ENCODE measurements around the gene ASTN1.

ASTN1 gene

GRCh38 chr1:177116941-177117340, 47.6 kb downstream of the ASTN1 start:
- Histone ChIP-seq H3K9me3 (ENCODE audit: insufficient read depth, low read depth, low read length) (no peaks in the 10 kb centered on the region), H3K4me2 (ENCODE audit: low read depth, low read length, poor library complexity, severe bottlenecking) (no peak overlapping the region), H3F3A (ENCODE audit: low read depth) (no peaks in the 10 kb centered on the region), H3K9me2 (replicated peaks; ENCODE audit: low read depth, low read length) (0 out of 2 replicates have a peak, but pooled peaks cover 4% of the 10 kb centered on the region), H3K9ac (ENCODE audit: low read depth, low read length, poor library complexity, severe bottlenecking) (no peak overlapping the region), H3K27me3 (ENCODE audit: insufficient read depth, low read length, poor library complexity, severe bottlenecking) (no peaks in the 10 kb centered on the region), H3K79me2 (ENCODE audit: insufficient read depth, low read length) (no peaks in the 10 kb centered on the region), H2AFZ (ENCODE audit: low read length) (no peak overlapping the region), H3K4me1 (ENCODE audit: insufficient read depth, low read length, poor library complexity, severe bottlenecking) (peaks cover 1% of the 10 kb centered on the region), H3K4me3 (ENCODE audit: low read length, poor library complexity, severe bottlenecking) (no peak overlapping the region), H4K20me1 (ENCODE audit: insufficient read depth, low read length, poor library complexity, severe bottlenecking) (no peaks in the 10 kb centered on the region), H3K36me3 (ENCODE audit: insufficient read depth, low read length) (no peaks in the 10 kb centered on the region)
- TF ChIP-seq CTCF (conservative IDR thresholded peaks at IDR 0.05; ENCODE audit: low read length): no peak
- TF ChIP-seq EZH2phosphoT487 (IDR thresholded peaks at IDR 0.05; ENCODE audit: borderline replicate concordance): no peak

DNA sequence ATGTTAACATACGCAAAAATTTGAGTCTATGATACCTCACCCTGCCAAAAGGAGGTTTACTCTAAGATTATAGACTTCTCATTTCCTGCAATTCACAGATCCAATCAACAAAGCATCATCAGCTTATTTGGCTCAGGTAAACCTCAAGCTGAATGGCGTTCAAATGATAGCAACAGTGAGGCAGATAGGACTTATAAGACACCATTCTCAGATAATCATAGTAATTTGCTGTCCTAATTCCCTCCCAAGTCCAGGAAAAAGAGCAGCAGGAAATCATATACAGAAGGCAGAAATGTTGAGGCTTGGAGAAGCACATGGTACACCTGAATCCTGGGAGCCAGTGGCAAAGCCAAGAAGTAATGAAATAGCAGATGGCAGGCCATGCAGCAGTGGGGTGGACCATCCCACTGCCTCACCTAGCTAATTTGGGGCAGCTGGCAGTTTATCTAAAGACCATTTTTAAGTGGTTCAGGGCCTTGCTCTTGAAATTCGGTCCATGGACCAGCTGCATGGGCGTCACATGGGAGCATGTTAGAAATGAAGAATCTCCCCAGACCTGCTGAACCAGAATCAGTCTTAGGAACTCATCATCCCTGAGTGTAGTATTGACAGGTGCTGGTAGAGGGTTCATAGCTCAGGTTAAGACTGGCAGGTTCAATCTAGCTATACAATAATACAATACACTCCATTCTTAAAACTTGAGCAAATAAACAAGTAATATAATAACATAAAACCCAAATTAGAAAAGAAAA, 57.7 kb downstream of the ASTN1 start:
- Histone ChIP-seq H3K9me2 (replicated peaks; ENCODE audit: low read depth, low read length) (no peaks in the 10 kb centered on the region), H3K9ac (ENCODE audit: low read depth, low read length, poor library complexity, severe bottlenecking) (no peak overlapping the region), H4K20me1 (ENCODE audit: insufficient read depth, low read length, poor library complexity, severe bottlenecking) (no peaks in the 10 kb centered on the region), H3K4me2 (ENCODE audit: low read depth, low read length, poor library complexity, severe bottlenecking) (no peak overlapping the region), H3K9me3 (ENCODE audit: insufficient read depth, low read depth, low read length) (no peaks in the 10 kb centered on the region), H3K79me2 (ENCODE audit: insufficient read depth, low read length) (no peaks in the 10 kb centered on the region), H2AFZ (ENCODE audit: low read length) (no peak overlapping the region), H3K27me3 (ENCODE audit: insufficient read depth, low read length, poor library complexity, severe bottlenecking) (no peaks in the 10 kb centered on the region), H3F3A (ENCODE audit: low read depth) (no peaks in the 10 kb centered on the region), H3K4me1 (ENCODE audit: insufficient read depth, low read length, poor library complexity, severe bottlenecking) (no peaks in the 10 kb centered on the region), H3K36me3 (ENCODE audit: insufficient read depth, low read length) (no peaks in the 10 kb centered on the region), H3K4me3 (ENCODE audit: low read length, poor library complexity, severe bottlenecking) (no peak overlapping the region)
- TF ChIP-seq CTCF (conservative IDR thresholded peaks at IDR 0.05; ENCODE audit: low read length) (no peak), EZH2phosphoT487 (IDR thresholded peaks at IDR 0.05; ENCODE audit: borderline replicate concordance) (no peak)

DNA sequence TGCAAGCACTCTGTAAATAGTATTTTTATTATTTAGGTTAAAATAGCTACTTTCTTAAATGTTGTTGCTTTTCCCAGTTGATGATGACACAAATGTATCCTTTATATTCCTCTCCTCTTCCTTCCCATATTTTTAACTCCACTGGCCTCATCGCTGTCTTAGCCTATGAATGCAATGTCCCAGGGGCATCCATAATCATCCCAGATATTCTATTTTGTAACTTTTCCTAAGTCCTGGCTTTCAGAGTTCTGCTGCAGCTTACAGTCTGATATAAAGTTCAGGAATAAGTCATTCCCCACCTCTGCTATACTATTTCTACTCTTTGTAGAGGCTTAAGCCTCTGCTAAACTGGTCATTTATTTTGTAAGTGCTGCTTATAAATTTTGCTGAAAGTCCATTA, 58.3 kb downstream of the ASTN1 start:
- Histone ChIP-seq H3K4me3 (ENCODE audit: low read length, poor library complexity, severe bottlenecking) (no peak overlapping the region), H3K27me3 (ENCODE audit: insufficient read depth, low read length, poor library complexity, severe bottlenecking) (no peaks in the 10 kb centered on the region), H3K9me2 (replicated peaks; ENCODE audit: low read depth, low read length) (no peaks in the 10 kb centered on the region), H3K9me3 (ENCODE audit: insufficient read depth, low read depth, low read length) (no peaks in the 10 kb centered on the region), H3K79me2 (ENCODE audit: insufficient read depth, low read length) (no peaks in the 10 kb centered on the region), H3K4me2 (ENCODE audit: low read depth, low read length, poor library complexity, severe bottlenecking) (no peak overlapping the region), H3F3A (ENCODE audit: low read depth) (no peaks in the 10 kb centered on the region), H2AFZ (ENCODE audit: low read length) (no peak overlapping the region), H3K4me1 (ENCODE audit: insufficient read depth, low read length, poor library complexity, severe bottlenecking) (no peaks in the 10 kb centered on the region), H3K9ac (ENCODE audit: low read depth, low read length, poor library complexity, severe bottlenecking) (no peak overlapping the region), H4K20me1 (ENCODE audit: insufficient read depth, low read length, poor library complexity, severe bottlenecking) (no peaks in the 10 kb centered on the region), H3K36me3 (ENCODE audit: insufficient read depth, low read length) (no peaks in the 10 kb centered on the region)
- TF ChIP-seq EZH2phosphoT487 (IDR thresholded peaks at IDR 0.05; ENCODE audit: borderline replicate concordance) (no peak), CTCF (conservative IDR thresholded peaks at IDR 0.05; ENCODE audit: low read length) (no peak)

Data from Loucy (cell line).